22Rv1 (cell line): ENCODE data around the gene RBM27.

ENCODE experiments used
- ZFX ChIP-seq: fragments of 450-650 bp; IDR thresholded peaks from 2 replicates; pipeline ENCODE4 v1.6.1; 2017; ENCODE audit warnings: antibody characterized with exemption, borderline replicate concordance
- TF ChIP-seq, protein P1 (sequence below): fragments of 450-650 bp; IDR thresholded peaks from 2 replicates; pipeline ENCODE4 v1.5.1; 2017; ENCODE audit warnings: mild to moderate bottlenecking

DNA sequence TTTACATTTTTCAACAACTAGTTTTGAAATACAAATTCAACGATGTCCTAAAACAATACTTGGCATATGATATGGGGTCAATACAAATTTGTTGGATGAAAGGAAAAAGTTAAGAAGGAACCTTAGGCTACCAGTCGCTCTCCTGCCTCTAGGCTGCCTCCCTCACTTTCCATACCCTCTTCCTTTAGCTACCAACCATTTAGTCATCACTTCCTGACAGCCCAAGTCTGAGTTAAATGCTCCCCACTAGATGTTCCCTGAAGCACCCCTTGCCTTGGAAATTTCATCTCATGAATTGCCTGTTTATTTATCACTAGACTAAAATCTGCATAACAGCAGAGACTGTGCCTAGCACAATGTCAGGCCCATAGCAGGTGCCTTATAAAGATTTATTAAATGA is 18.2 kb upstream of the RBM27 start:
- TF ChIP-seq, protein P1, sequence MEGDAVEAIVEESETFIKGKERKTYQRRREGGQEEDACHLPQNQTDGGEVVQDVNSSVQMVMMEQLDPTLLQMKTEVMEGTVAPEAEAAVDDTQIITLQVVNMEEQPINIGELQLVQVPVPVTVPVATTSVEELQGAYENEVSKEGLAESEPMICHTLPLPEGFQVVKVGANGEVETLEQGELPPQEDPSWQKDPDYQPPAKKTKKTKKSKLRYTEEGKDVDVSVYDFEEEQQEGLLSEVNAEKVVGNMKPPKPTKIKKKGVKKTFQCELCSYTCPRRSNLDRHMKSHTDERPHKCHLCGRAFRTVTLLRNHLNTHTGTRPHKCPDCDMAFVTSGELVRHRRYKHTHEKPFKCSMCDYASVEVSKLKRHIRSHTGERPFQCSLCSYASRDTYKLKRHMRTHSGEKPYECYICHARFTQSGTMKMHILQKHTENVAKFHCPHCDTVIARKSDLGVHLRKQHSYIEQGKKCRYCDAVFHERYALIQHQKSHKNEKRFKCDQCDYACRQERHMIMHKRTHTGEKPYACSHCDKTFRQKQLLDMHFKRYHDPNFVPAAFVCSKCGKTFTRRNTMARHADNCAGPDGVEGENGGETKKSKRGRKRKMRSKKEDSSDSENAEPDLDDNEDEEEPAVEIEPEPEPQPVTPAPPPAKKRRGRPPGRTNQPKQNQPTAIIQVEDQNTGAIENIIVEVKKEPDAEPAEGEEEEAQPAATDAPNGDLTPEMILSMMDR, result no peak
- TF ChIP-seq ZFX, result no peak
